ENCODE measurements around the gene MCM3.

DNA sequence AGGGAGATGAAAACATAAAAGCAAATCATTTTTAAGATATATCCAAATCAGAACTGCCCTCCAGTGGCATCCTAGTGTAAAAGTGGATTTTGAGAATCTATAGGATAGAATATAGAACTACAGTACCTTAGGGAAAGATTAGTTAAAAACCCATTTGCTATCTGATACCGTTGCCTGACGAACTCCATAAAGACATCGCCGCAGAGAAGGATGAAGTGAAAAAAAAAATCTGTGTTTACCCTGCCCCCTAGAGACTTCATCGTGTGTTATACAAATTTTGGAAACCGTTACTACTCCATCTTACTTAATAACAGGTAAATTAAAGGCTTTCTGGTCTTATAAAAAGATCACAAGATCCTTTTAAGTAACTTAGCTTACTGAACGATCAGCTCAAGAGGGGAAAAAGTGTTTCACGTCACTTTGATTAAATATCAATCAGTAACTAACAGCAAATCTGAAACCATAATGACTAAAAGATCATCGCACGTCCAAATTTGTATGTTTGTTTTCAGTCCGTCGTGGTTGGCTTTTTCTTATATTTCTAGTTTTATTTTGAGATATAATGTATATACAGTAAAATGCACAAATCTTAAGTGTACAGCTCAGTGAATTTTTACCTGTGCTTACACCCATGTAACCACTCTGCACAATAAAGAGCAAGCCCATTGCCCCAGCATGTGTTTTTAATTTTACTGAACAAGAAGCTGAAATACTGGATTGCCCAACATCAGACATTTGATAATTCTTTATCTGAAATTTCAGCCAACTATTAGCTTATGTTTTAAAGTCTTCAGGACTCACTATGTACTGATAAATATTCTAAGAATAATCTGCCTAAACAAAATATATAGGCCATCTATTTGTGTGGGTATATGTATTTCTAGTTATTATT, 881 bp upstream of the MCM3 start:
- TF ChIP-seq, protein P1, sequence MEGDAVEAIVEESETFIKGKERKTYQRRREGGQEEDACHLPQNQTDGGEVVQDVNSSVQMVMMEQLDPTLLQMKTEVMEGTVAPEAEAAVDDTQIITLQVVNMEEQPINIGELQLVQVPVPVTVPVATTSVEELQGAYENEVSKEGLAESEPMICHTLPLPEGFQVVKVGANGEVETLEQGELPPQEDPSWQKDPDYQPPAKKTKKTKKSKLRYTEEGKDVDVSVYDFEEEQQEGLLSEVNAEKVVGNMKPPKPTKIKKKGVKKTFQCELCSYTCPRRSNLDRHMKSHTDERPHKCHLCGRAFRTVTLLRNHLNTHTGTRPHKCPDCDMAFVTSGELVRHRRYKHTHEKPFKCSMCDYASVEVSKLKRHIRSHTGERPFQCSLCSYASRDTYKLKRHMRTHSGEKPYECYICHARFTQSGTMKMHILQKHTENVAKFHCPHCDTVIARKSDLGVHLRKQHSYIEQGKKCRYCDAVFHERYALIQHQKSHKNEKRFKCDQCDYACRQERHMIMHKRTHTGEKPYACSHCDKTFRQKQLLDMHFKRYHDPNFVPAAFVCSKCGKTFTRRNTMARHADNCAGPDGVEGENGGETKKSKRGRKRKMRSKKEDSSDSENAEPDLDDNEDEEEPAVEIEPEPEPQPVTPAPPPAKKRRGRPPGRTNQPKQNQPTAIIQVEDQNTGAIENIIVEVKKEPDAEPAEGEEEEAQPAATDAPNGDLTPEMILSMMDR (IDR thresholded peaks at IDR 0.05; ENCODE audit: low read depth, low read length, poor library complexity, severe bottlenecking): peak; percentile 48
- no peak for TF ChIP-seq EZH2phosphoT487 (IDR thresholded peaks at IDR 0.05; ENCODE audit: borderline replicate concordance, low read length)

Measured in DOHH2 (cell line).